Fibroblast of skin of right quadriceps (primary cell): ENCODE data around the gene PARD3.
"Not testable (repeated sequence)": the region's sequence is repeated elsewhere in the genome, so short reads cannot be mapped to it uniquely, and the experiment has no call there.

Experiments
- DNase-seq: peaks from one replicate; pipeline ENCODE4 v3.0.0-alpha.2; 2013

PARD3 gene

GRCh38 chr10:34275626-34276130 lies 539.4 kb downstream of the PARD3 start:
- DNase-seq, result no peak

GRCh38 chr10:34274906-34275305 lies 540.2 kb downstream of the PARD3 start:
- no peak for DNase-seq

- DNase-seq, result no peak
Observed at GRCh38 chr10:34273340-34273739, 541.8 kb downstream of the PARD3 start.

- DNase-seq, result no peak
Observed at GRCh38 chr10:34272316-34272715, 542.8 kb downstream of the PARD3 start.

GRCh38 chr10:34268410-34268809 lies 546.7 kb downstream of the PARD3 start:
- not testable (repeated sequence) for DNase-seq

- DNase-seq, result no peak
Observed at GRCh38 chr10:34262985-34263384, 552.1 kb downstream of the PARD3 start.

- DNase-seq, result no peak
Observed at GRCh38 chr10:34260904-34261303, 554.2 kb downstream of the PARD3 start.

GRCh38 chr10:34256216-34256615 lies 558.9 kb downstream of the PARD3 start:
- no peak for DNase-seq

GRCh38 chr10:34255035-34255434 lies 560.1 kb downstream of the PARD3 start:
- DNase-seq, result peak; percentile 42

GRCh38 chr10:34254596-34254995 lies 560.5 kb downstream of the PARD3 start:
- DNase-seq, result peak; percentile 74

- no peak for DNase-seq
Observed at GRCh38 chr10:34252111-34252510, 563.0 kb downstream of the PARD3 start.

GRCh38 chr10:34251177-34251576 lies 563.9 kb downstream of the PARD3 start:
- DNase-seq, result no peak

- DNase-seq, result no peak
Observed at GRCh38 chr10:34250722-34251121, 564.4 kb downstream of the PARD3 start.

GRCh38 chr10:34249634-34250033 lies 565.5 kb downstream of the PARD3 start:
- DNase-seq, result no peak

GRCh38 chr10:34247560-34247959 lies 567.5 kb downstream of the PARD3 start:
- no peak for DNase-seq

- DNase-seq, result no peak
Observed at GRCh38 chr10:34244756-34245484, 570.2 kb downstream of the PARD3 start.

GRCh38 chr10:34241226-34242000 lies 573.7 kb downstream of the PARD3 start:
- DNase-seq, result peak; percentile 39

- peak; percentile 17 for DNase-seq
Observed at GRCh38 chr10:34240039-34240438, 575.1 kb downstream of the PARD3 start.

- DNase-seq, result no peak
Observed at GRCh38 chr10:34237898-34238455, 577.1 kb downstream of the PARD3 start.

- DNase-seq, result no peak
Observed at GRCh38 chr10:34236931-34237330, 578.2 kb downstream of the PARD3 start.

GRCh38 chr10:34235164-34235832 lies 579.8 kb downstream of the PARD3 start:
- peak; percentile 51 for DNase-seq

- no peak for DNase-seq
Observed at GRCh38 chr10:34232481-34232880, 582.6 kb downstream of the PARD3 start.
